ENCODE data around the gene HECTD2.

HECTD2 gene

DNA sequence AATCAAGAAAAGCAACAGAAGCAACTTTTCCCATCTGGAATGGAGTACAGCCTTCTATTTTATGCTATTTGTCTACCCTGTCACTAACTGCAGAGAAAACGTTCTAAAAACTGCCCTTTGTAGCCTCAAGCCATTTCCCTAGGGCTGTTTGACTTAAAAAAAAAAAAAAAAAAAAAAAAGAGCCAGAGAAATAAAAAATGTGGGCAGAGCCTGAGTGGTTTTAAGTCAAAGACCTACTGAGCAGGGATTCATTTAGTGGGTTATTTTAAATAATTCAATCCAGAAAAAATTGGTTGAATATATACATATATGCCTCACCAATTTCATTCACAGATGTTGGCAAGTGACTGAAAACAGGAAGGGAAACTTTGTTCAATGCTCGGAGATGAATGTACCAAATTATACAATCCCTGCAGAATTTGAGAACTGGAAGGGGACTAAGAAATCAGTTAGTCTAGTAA lies 147.5 kb downstream of the HECTD2 start:
- H3K79me1 ChIP-seq (ENCODE audit: low read depth, low read length), result no peaks in the 10 kb centered on the region
- no peak overlapping the region for H3K27ac ChIP-seq (replicated peaks; ENCODE audit: low read length)
- H4K91ac ChIP-seq (ENCODE audit: low read depth, low read length, poor library complexity), result no peak overlapping the region
- H3K27me3 ChIP-seq (ENCODE audit: control insufficient read depth in 3 of 3, insufficient read depth in 3 of 3, low read depth in 1 of 3, low read length in 3 of 3), result no peaks in the 10 kb centered on the region
- no peak overlapping the region for H3K4ac ChIP-seq (ENCODE audit: low read length)
- H3K9me3 ChIP-seq (replicated peaks in 1 of 2; ENCODE audit: control insufficient read depth in 2 of 2, insufficient read depth in 1 of 2, low read depth in 1 of 2, low read length in 2 of 2), result no peaks in the 10 kb centered on the region
- H3K18ac ChIP-seq (ENCODE audit: low read length), result no peak overlapping the region
- H3K36me3 ChIP-seq (replicated peaks in 1 of 2; ENCODE audit: control insufficient read depth in 2 of 2, insufficient read depth in 2 of 2, low read length in 2 of 2), result no peaks in the 10 kb centered on the region
- no peak overlapping the region for H2BK5ac ChIP-seq (ENCODE audit: low read length)
- H3K4me1 ChIP-seq (ENCODE audit: control insufficient read depth in 2 of 2, insufficient read depth in 1 of 2, low read depth in 1 of 2, low read length in 2 of 2), result peaks cover 0 to 2% of the 10 kb centered on the region in 2 donors
- no peak overlapping the region for H3K14ac ChIP-seq (ENCODE audit: low read length)
- H2AK5ac ChIP-seq (ENCODE audit: low read depth, low read length), result no peak overlapping the region
- DNase-seq (ENCODE audit: low spot score), result no peak
- H3K9ac ChIP-seq (ENCODE audit: low read depth, low read length, poor library complexity), result no peak overlapping the region
- H4K8ac ChIP-seq (ENCODE audit: low read depth, low read length), result no peak overlapping the region
- H3K4me2 ChIP-seq (ENCODE audit: insufficient read depth, low read length, poor library complexity, severe bottlenecking), result no peak overlapping the region
- H2BK15ac ChIP-seq (ENCODE audit: low read length), result no peak overlapping the region
- no peak overlapping the region for H3K4me3 ChIP-seq (ENCODE audit: low read length in 2 of 2)
- H2BK120ac ChIP-seq (ENCODE audit: low read depth, low read length), result no peak overlapping the region
- H3K23ac ChIP-seq (ENCODE audit: low read depth, low read length, poor library complexity), result no peak overlapping the region
- H2BK12ac ChIP-seq (ENCODE audit: low read length), result no peak overlapping the region
- no CpG with 5 or more reads among the region's 2 CpGs for WGBS, 2 donors (ENCODE audit: extremely low coverage in 2 of 2, insufficient read length in 2 of 2, insufficient replicate concordance in 1 of 2)
- no peak overlapping the region for H2AFZ ChIP-seq (ENCODE audit: low read length)

GRCh38 chr10:91558473-91558872 lies 148.3 kb downstream of the HECTD2 start:
- no peak overlapping the region for H3K18ac ChIP-seq (ENCODE audit: low read length)
- H2AK5ac ChIP-seq (ENCODE audit: low read depth, low read length), result no peak overlapping the region
- no peak overlapping the region for H2BK120ac ChIP-seq (ENCODE audit: low read depth, low read length)
- no peak overlapping the region for H3K4ac ChIP-seq (ENCODE audit: low read length)
- no peaks in the 10 kb centered on the region for H3K9me3 ChIP-seq (replicated peaks in 1 of 2; ENCODE audit: control insufficient read depth in 2 of 2, insufficient read depth in 1 of 2, low read depth in 1 of 2, low read length in 2 of 2)
- no peak overlapping the region for H3K9ac ChIP-seq (ENCODE audit: low read depth, low read length, poor library complexity)
- no peak overlapping the region for H3K4me2 ChIP-seq (ENCODE audit: insufficient read depth, low read length, poor library complexity, severe bottlenecking)
- H3K36me3 ChIP-seq (replicated peaks in 1 of 2; ENCODE audit: control insufficient read depth in 2 of 2, insufficient read depth in 2 of 2, low read length in 2 of 2), result no peaks in the 10 kb centered on the region
- no CpG with 5 or more reads among the region's 3 CpGs for WGBS, 2 donors (ENCODE audit: extremely low coverage in 2 of 2, insufficient read length in 2 of 2, insufficient replicate concordance in 1 of 2)
- no peak overlapping the region for H3K14ac ChIP-seq (ENCODE audit: low read length)
- H2BK5ac ChIP-seq (ENCODE audit: low read length), result no peak overlapping the region
- H2AFZ ChIP-seq (ENCODE audit: low read length), result no peak overlapping the region
- no peak overlapping the region for H3K4me3 ChIP-seq (ENCODE audit: low read length in 2 of 2)
- no peak overlapping the region for H2BK15ac ChIP-seq (ENCODE audit: low read length)
- no peak overlapping the region for H2BK12ac ChIP-seq (ENCODE audit: low read length)
- H3K27ac ChIP-seq (replicated peaks; ENCODE audit: low read length), result no peak overlapping the region
- DNase-seq (ENCODE audit: low spot score), result no peak
- no peaks in the 10 kb centered on the region for H3K79me1 ChIP-seq (ENCODE audit: low read depth, low read length)
- H3K27me3 ChIP-seq (ENCODE audit: control insufficient read depth in 3 of 3, insufficient read depth in 3 of 3, low read depth in 1 of 3, low read length in 3 of 3), result no peaks in the 10 kb centered on the region
- H3K23ac ChIP-seq (ENCODE audit: low read depth, low read length, poor library complexity), result no peak overlapping the region
- no peak overlapping the region for H4K91ac ChIP-seq (ENCODE audit: low read depth, low read length, poor library complexity)
- no peak overlapping the region for H4K8ac ChIP-seq (ENCODE audit: low read depth, low read length)
- H3K4me1 ChIP-seq (ENCODE audit: control insufficient read depth in 2 of 2, insufficient read depth in 1 of 2, low read depth in 1 of 2, low read length in 2 of 2), result peaks cover 0 to 2% of the 10 kb centered on the region in 2 donors

DNA sequence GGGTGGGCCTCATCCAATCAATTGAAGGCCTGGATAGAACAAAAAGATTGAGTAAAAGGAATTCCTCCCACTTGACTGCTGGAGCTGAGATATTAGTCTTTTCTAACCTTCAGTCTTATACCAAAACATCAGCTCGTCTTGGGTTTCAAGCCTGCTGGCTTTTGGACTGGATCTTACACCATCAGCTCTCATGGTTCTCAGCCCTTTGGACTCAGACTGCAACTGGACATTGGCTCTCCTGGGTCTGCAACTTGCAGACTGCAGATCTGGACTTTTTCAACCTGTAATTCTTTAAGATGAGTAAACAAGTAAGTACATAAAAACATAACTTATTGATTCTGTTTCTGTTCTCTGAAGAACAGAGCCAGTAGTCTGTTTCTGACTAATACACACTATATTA lies 149.0 kb downstream of the HECTD2 start:
- H2BK120ac ChIP-seq (ENCODE audit: low read depth, low read length), result no peak overlapping the region
- no peak overlapping the region for H3K18ac ChIP-seq (ENCODE audit: low read length)
- WGBS, 2 donors (ENCODE audit: extremely low coverage in 2 of 2, insufficient read length in 2 of 2, insufficient replicate concordance in 1 of 2), result no CpG with 5 or more reads among the region's 1 CpG
- no peak overlapping the region for H4K8ac ChIP-seq (ENCODE audit: low read depth, low read length)
- no peak overlapping the region for H2BK15ac ChIP-seq (ENCODE audit: low read length)
- no peak overlapping the region for H3K4me3 ChIP-seq (ENCODE audit: low read length in 2 of 2)
- no peak overlapping the region for H3K9ac ChIP-seq (ENCODE audit: low read depth, low read length, poor library complexity)
- no peak overlapping the region for H3K23ac ChIP-seq (ENCODE audit: low read depth, low read length, poor library complexity)
- H3K14ac ChIP-seq (ENCODE audit: low read length), result no peak overlapping the region
- no peak overlapping the region for H3K4me2 ChIP-seq (ENCODE audit: insufficient read depth, low read length, poor library complexity, severe bottlenecking)
- H3K27ac ChIP-seq (replicated peaks; ENCODE audit: low read length), result no peak overlapping the region
- H2AK5ac ChIP-seq (ENCODE audit: low read depth, low read length), result no peak overlapping the region
- no peaks in the 10 kb centered on the region for H3K9me3 ChIP-seq (replicated peaks in 1 of 2; ENCODE audit: control insufficient read depth in 2 of 2, insufficient read depth in 1 of 2, low read depth in 1 of 2, low read length in 2 of 2)
- H4K91ac ChIP-seq (ENCODE audit: low read depth, low read length, poor library complexity), result no peak overlapping the region
- no peak overlapping the region for H2AFZ ChIP-seq (ENCODE audit: low read length)
- no peak overlapping the region for H2BK12ac ChIP-seq (ENCODE audit: low read length)
- no peaks in the 10 kb centered on the region for H3K79me1 ChIP-seq (ENCODE audit: low read depth, low read length)
- DNase-seq (ENCODE audit: low spot score), result no peak
- H3K36me3 ChIP-seq (replicated peaks in 1 of 2; ENCODE audit: control insufficient read depth in 2 of 2, insufficient read depth in 2 of 2, low read length in 2 of 2), result no peaks in the 10 kb centered on the region
- H3K4ac ChIP-seq (ENCODE audit: low read length), result no peak overlapping the region
- H3K4me1 ChIP-seq (ENCODE audit: control insufficient read depth in 2 of 2, insufficient read depth in 1 of 2, low read depth in 1 of 2, low read length in 2 of 2), result peaks cover 0 to 2% of the 10 kb centered on the region in 2 donors
- no peak overlapping the region for H2BK5ac ChIP-seq (ENCODE audit: low read length)
- H3K27me3 ChIP-seq (ENCODE audit: control insufficient read depth in 3 of 3, insufficient read depth in 3 of 3, low read depth in 1 of 3, low read length in 3 of 3), result no peaks in the 10 kb centered on the region

DNA sequence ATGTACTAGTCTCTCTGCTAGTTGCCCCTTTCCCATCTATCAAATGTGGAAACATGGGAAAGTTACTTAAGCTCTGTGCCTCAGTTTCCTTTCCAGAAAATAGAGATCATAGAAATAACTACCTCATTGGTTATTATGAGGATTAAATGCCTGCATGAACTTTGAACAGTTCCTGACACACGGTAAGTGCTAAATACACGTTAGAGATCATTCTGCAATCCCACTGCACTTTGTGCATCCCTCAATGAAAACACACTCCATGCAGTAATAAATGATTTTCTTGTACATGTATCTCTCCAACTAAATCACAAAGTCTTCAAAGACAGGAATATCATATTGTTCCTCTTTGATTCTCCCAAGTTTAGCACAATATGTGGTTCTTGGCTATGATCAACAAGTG lies 149.6 kb downstream of the HECTD2 start:
- WGBS, 2 donors (ENCODE audit: extremely low coverage in 2 of 2, insufficient read length in 2 of 2, insufficient replicate concordance in 1 of 2), result no CpG with 5 or more reads among the region's 2 CpGs
- Histone ChIP-seq H3K36me3 (replicated peaks in 1 of 2; ENCODE audit: control insufficient read depth in 2 of 2, insufficient read depth in 2 of 2, low read length in 2 of 2) (no peaks in the 10 kb centered on the region), H3K9ac (ENCODE audit: low read depth, low read length, poor library complexity) (no peak overlapping the region), H3K27ac (replicated peaks; ENCODE audit: low read length) (no peak overlapping the region), H3K18ac (ENCODE audit: low read length) (no peak overlapping the region), H3K4ac (ENCODE audit: low read length) (no peak overlapping the region), H3K4me3 (ENCODE audit: low read length in 2 of 2) (no peak overlapping the region), H2BK120ac (ENCODE audit: low read depth, low read length) (no peak overlapping the region), H2BK5ac (ENCODE audit: low read length) (no peak overlapping the region), H3K4me1 (ENCODE audit: control insufficient read depth in 2 of 2, insufficient read depth in 1 of 2, low read depth in 1 of 2, low read length in 2 of 2) (peaks cover 0 to 2% of the 10 kb centered on the region in 2 donors), H3K14ac (ENCODE audit: low read length) (no peak overlapping the region), H2BK12ac (ENCODE audit: low read length) (no peak overlapping the region), H2AK5ac (ENCODE audit: low read depth, low read length) (no peak overlapping the region), H4K91ac (ENCODE audit: low read depth, low read length, poor library complexity) (no peak overlapping the region), H3K9me3 (replicated peaks in 1 of 2; ENCODE audit: control insufficient read depth in 2 of 2, insufficient read depth in 1 of 2, low read depth in 1 of 2, low read length in 2 of 2) (no peaks in the 10 kb centered on the region), H3K4me2 (ENCODE audit: insufficient read depth, low read length, poor library complexity, severe bottlenecking) (no peak overlapping the region), H2AFZ (ENCODE audit: low read length) (no peak overlapping the region), H3K79me1 (ENCODE audit: low read depth, low read length) (no peaks in the 10 kb centered on the region), H2BK15ac (ENCODE audit: low read length) (no peak overlapping the region), H3K23ac (ENCODE audit: low read depth, low read length, poor library complexity) (no peak overlapping the region), H4K8ac (ENCODE audit: low read depth, low read length) (no peak overlapping the region), H3K27me3 (ENCODE audit: control insufficient read depth in 3 of 3, insufficient read depth in 3 of 3, low read depth in 1 of 3, low read length in 3 of 3) (no peaks in the 10 kb centered on the region)
- DNase-seq (ENCODE audit: low spot score), result no peak
